Measurements from ENCODE around the gene TMEM92. TPM values are rescaled to one million over a fixed set of nuclear protein-coding genes. Genes with fewer than 3 reads are reported as not detected.
"Not testable (repeated sequence)": the region's sequence is repeated elsewhere in the genome, so short reads cannot be mapped to it uniquely, and the experiment has no call there.

TMEM92 gene
- total RNA-seq, 1 donor from 2014 or later: 1.8 TPM

GRCh38 chr17:50283246-50283645, 9.0 kb downstream of the TMEM92 start:
- H3K27me3 Mint-ChIP-seq (ENCODE audit: insufficient read depth, low read depth): peaks cover 23% of the 10 kb centered on the region
- no peaks in the 10 kb centered on the region for H3K79me2 ChIP-seq (ENCODE audit: low read depth)
- no peaks in the 10 kb centered on the region for H3K36me3 Mint-ChIP-seq
- H4K20me1 ChIP-seq (ENCODE audit: low read depth): no peaks in the 10 kb centered on the region
- H3K27ac Mint-ChIP-seq: no peak overlapping the region
- H3K36me3 ChIP-seq: no peaks in the 10 kb centered on the region
- H3K4me2 ChIP-seq: no peak overlapping the region
- H3K9ac ChIP-seq: no peak overlapping the region
- H3K4me3 ChIP-seq: no peak overlapping the region
- H3K27ac ChIP-seq: no peak overlapping the region
- TF ChIP-seq CTCF (IDR thresholded peaks at IDR 0.05) (no peak), EZH2 (IDR thresholded peaks at IDR 0.05) (no peak), EZH2phosphoT487 (IDR thresholded peaks at IDR 0.05) (no peak)
- H3K4me1 Mint-ChIP-seq: peaks cover 9% of the 10 kb centered on the region
- H3K27me3 ChIP-seq: no peaks in the 10 kb centered on the region
- DNase-seq (ENCODE audit: low spot score): no peak
- no peaks in the 10 kb centered on the region for H3F3A ChIP-seq (ENCODE audit: low read depth)
- no peak overlapping the region for H2AFZ ChIP-seq (replicated peaks)
- H3K9me3 Mint-ChIP-seq: no peaks in the 10 kb centered on the region
- H3K9me3 ChIP-seq (ENCODE audit: low read depth): no peaks in the 10 kb centered on the region
- H3K4me1 ChIP-seq: peaks cover 6% of the 10 kb centered on the region
- no peak overlapping the region for H3K4me3 Mint-ChIP-seq

DNA sequence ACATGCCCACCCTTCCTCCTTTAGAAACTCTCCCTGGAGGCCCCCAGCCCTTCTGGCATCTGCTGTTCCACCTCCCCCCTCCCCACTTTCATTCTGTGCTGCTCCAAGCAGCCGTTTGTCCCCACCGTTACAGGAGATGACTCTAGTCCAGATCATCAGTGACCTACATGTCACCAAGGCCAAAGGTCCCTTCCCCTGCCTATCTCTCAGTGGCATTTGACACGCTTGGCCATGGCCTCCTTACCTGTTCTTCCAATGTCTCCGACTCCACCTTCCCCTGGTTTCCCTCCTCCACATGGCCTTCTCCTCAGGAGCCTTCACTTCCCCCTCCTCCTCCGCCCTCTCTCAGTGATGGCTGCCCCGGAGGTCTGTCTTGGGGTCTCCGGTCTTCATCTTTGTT, 9.4 kb downstream of the TMEM92 start:
- DNase-seq (ENCODE audit: low spot score): no peak
- Histone ChIP-seq H3K4me3 (no peak overlapping the region), H3K4me1 (peaks cover 6% of the 10 kb centered on the region), H3K4me2 (no peak overlapping the region), H3K27me3 (no peaks in the 10 kb centered on the region), H3F3A (ENCODE audit: low read depth) (no peaks in the 10 kb centered on the region), H4K20me1 (ENCODE audit: low read depth) (no peaks in the 10 kb centered on the region), H3K27ac (no peak overlapping the region), H2AFZ (replicated peaks) (no peak overlapping the region), H3K9me3 (ENCODE audit: low read depth) (no peaks in the 10 kb centered on the region), H3K9ac (no peak overlapping the region), H3K79me2 (ENCODE audit: low read depth) (no peaks in the 10 kb centered on the region), H3K36me3 (no peaks in the 10 kb centered on the region)
- peaks cover 9% of the 10 kb centered on the region for H3K4me1 Mint-ChIP-seq
- no peaks in the 10 kb centered on the region for H3K9me3 Mint-ChIP-seq
- TF ChIP-seq CTCF (IDR thresholded peaks at IDR 0.05): no peak
- no peak for TF ChIP-seq EZH2 (IDR thresholded peaks at IDR 0.05)
- TF ChIP-seq EZH2phosphoT487 (IDR thresholded peaks at IDR 0.05): no peak
- H3K27ac Mint-ChIP-seq: no peak overlapping the region
- no peak overlapping the region for H3K4me3 Mint-ChIP-seq
- H3K27me3 Mint-ChIP-seq (ENCODE audit: insufficient read depth, low read depth): peaks cover 23% of the 10 kb centered on the region
- no peaks in the 10 kb centered on the region for H3K36me3 Mint-ChIP-seq

DNA sequence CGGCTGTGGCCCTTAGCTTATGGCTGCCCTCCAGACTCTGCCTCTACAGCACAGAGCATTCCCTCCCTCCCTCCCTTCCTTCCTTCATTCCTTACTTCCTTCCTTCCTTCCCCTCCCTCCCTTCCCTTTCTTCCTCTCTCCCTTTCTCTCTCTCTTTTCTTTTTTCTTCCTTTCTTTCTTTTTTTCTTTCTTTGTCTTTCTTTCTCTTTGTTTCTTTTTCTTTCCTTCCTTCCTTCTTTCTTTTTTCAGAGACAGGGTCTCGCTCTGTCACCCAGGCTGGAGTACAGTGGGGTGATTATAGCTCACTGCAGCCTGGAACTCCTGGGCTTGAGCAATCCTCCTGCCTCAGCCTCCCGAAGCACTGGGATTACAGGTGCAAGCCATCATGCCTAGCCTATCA, 11.7 kb downstream of the TMEM92 start:
- no peaks in the 10 kb centered on the region for H3K36me3 Mint-ChIP-seq
- no peak overlapping the region for H3K4me2 ChIP-seq
- no peak overlapping the region for H3K4me3 Mint-ChIP-seq
- no peaks in the 10 kb centered on the region for H3K36me3 ChIP-seq
- peak overlapping the region; percentile 85 for H3K27ac Mint-ChIP-seq
- no peak overlapping the region for H3K9ac ChIP-seq
- peaks cover 11% of the 10 kb centered on the region for H3K4me1 ChIP-seq
- H3K9me3 ChIP-seq (ENCODE audit: low read depth): no peaks in the 10 kb centered on the region
- peaks cover 13% of the 10 kb centered on the region for H3K4me1 Mint-ChIP-seq
- no peaks in the 10 kb centered on the region for H3K9me3 Mint-ChIP-seq
- peaks cover 24% of the 10 kb centered on the region for H3K27me3 Mint-ChIP-seq (ENCODE audit: insufficient read depth, low read depth)
- H3K4me3 ChIP-seq: no peak overlapping the region
- H3K27me3 ChIP-seq: no peaks in the 10 kb centered on the region
- H3F3A ChIP-seq (ENCODE audit: low read depth): no peaks in the 10 kb centered on the region
- H4K20me1 ChIP-seq (ENCODE audit: low read depth): no peaks in the 10 kb centered on the region
- TF ChIP-seq EZH2 (IDR thresholded peaks at IDR 0.05) (no peak), EZH2phosphoT487 (IDR thresholded peaks at IDR 0.05) (no peak), CTCF (IDR thresholded peaks at IDR 0.05) (no peak)
- no peak overlapping the region for H2AFZ ChIP-seq (replicated peaks)
- no peak for DNase-seq (ENCODE audit: low spot score)
- H3K79me2 ChIP-seq (ENCODE audit: low read depth): no peaks in the 10 kb centered on the region
- no peak overlapping the region for H3K27ac ChIP-seq

DNA sequence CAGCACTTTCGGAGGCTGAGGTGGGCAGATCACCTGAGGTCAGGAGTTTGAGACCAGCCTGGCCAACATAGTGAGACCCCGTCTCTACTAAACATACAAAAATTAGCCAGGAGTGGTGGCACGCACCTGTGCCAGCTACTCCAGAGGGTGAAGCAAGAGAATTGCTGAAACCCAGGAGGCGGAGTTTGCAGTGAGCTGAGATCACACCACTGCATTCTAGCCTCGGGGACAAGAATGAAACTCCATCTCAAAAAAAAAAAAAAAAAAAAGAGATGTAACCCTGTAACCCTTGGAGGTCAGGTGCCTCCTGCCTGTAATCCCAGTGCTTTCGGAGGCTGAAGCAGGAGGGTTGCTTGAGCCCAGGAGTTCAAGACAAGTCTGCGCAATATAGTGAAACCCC, 13.0 kb downstream of the TMEM92 start:
- DNase-seq (ENCODE audit: low spot score); H3K27me3 ChIP-seq; H3K27ac Mint-ChIP-seq; H3K9ac ChIP-seq; H3K27ac ChIP-seq; H3K4me3 Mint-ChIP-seq; H3K36me3 ChIP-seq; H3K4me3 ChIP-seq; H3F3A ChIP-seq (ENCODE audit: low read depth); H4K20me1 ChIP-seq (ENCODE audit: low read depth); H2AFZ ChIP-seq (replicated peaks); H3K4me2 ChIP-seq; H3K9me3 Mint-ChIP-seq; H3K36me3 Mint-ChIP-seq; H3K79me2 ChIP-seq (ENCODE audit: low read depth); H3K9me3 ChIP-seq (ENCODE audit: low read depth): not testable (repeated sequence)
- H3K4me1 Mint-ChIP-seq: peaks cover 13% of the 10 kb centered on the region
- peaks cover 24% of the 10 kb centered on the region for H3K27me3 Mint-ChIP-seq (ENCODE audit: insufficient read depth, low read depth)
- H3K4me1 ChIP-seq: peaks cover 11% of the 10 kb centered on the region

Measured in neural progenitor cell (in vitro differentiated cells).